GM20000 (cell line): ENCODE results near the gene GPNMB.
"Not testable (repeated sequence)": the region's sequence is repeated elsewhere in the genome, so short reads cannot be mapped to it uniquely, and the experiment has no call there.

ENCODE experiments used
- DNase-seq: peaks from one replicate; pipeline ENCODE4 v3.0.0; 2012; ENCODE audit warnings: low spot score
- CTCF ChIP-seq: IDR thresholded peaks from 2 replicates; pipeline ENCODE4 v1.5.1; 2012; ENCODE audit warnings: mild to moderate bottlenecking, control low read depth; ENCODE audit errors: extremely low read depth, missing control alignments

GPNMB gene

GRCh38 chr7:23246555-23246954, at the start of gene GPNMB:
Gene GPNMB, plus strand, starts transcription at chr7:23246775. Its CDS starts 83 bp downstream, at chr7:23246858.
- TF ChIP-seq CTCF, result no peak
- no peak for DNase-seq

- DNase-seq, result not testable (repeated sequence)
These were observed 48.8 kb upstream of the GPNMB start for GRCh38 chr7:23197745-23198144.

- TF ChIP-seq CTCF, result no peak
- DNase-seq, result no peak
These were observed 46.2 kb upstream of the GPNMB start for GRCh38 chr7:23200331-23200730.

GRCh38 chr7:23204241-23204640, 42.3 kb upstream of the GPNMB start:
- no peak for DNase-seq

GRCh38 chr7:23205577-23205908, 41.0 kb upstream of the GPNMB start:
- no peak for DNase-seq
- TF ChIP-seq CTCF, result no peak

More at GRCh38 chr7:23204241-23204640, 42.3 kb upstream of the GPNMB start:
- TF ChIP-seq CTCF, result no peak

- DNase-seq, result peak; percentile 51
- no peak for TF ChIP-seq CTCF
These were observed 40.4 kb upstream of the GPNMB start for GRCh38 chr7:23205909-23206767.

- no peak for TF ChIP-seq CTCF
- DNase-seq, result no peak
These were observed 39.6 kb upstream of the GPNMB start for GRCh38 chr7:23207021-23207420.

- DNase-seq, result no peak
These were observed 38.7 kb upstream of the GPNMB start for GRCh38 chr7:23207884-23208283.

More at GRCh38 chr7:23207884-23208283, 38.7 kb upstream of the GPNMB start:
- TF ChIP-seq CTCF, result no peak
